Sigmoid colon (tissue), 3 donors: ENCODE measurements around the gene WDR26.

ENCODE experiments used
- CTCF ChIP-seq, 4 experiments: fragments of 450-650 bp in 3 of 4; fragments of 200-600 bp in 1 of 4; IDR thresholded peaks; one replicate each; pipeline ENCODE4 v1.5.1; 2016 to 2019; ENCODE audit warnings: antibody characterized with exemption in 4 of 4, mild to moderate bottlenecking in 3 of 4, moderate library complexity in 2 of 4
- POLR2A ChIP-seq, 2 donors: fragments of 450-650 bp; IDR thresholded peaks; one replicate each; pipeline ENCODE4 v1.6.1; 2016; ENCODE audit warnings: antibody characterized with exemption in 2 of 2, mild to moderate bottlenecking in 2 of 2, moderate library complexity in 2 of 2

DNA sequence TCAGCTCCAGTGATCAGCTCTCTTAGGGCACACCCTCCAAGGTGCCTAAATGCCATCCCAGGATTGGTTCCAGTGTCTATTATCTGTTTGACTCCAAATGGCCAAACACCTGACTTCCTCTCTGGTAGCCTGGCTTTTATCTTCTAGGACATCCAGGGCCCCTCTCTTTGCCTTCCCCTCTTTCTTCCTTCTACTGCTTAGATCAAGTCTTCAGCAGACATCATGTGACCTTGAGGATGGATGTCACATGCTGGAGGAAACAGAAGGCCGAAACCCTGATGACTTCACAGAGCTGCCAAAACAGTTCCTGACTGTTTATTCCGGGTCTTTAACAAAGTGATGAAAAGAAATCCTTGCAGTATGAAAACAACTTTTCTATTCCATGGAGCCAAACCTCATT is 24.4 kb upstream of the WDR26 start:
- TF ChIP-seq CTCF (IDR thresholded peaks at IDR 0.05) (no peak), POLR2A (IDR thresholded peaks at IDR 0.05) (no peak)
